ENCODE results near the gene POU2F1. TPM values are rescaled to one million over a fixed set of nuclear protein-coding genes. Genes with fewer than 3 reads are reported as not detected.

POU2F1 gene
- total and polyA plus RNA-seq, 2 experiments from 2014 or later = 38.8 to 66.1 TPM

DNA sequence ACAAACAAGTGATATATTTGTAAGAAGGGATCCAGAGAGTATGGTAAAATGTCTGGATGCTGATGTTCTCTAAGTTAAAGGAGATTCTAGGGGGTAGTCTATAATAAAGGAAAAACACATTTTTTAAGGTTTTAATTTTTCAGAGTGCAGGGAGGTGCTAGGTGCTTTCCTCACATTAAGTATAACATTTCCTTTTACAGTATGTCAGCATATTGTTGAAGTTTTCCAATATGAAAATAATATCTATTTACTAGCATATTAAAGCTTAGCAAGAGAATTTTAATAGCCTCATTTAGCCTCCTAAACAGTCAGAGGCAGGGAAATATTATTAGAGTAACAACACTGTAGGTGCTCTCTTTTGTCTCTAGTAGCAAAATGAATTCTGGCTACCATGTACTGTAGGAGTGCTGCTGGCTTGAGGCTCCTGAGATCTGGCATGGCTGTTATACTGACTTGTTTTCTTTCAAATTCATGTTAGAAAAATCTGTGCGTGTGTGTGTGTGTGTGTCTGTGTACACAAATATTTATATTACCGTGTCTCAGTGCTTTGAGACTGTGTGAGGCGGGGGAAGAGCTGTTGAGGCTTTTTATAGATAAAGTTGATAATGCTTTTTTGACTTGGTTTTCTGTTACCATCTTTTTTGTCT lies 71.0 kb downstream of the POU2F1 start:
- peaks cover 99% of the 10 kb centered on the region for H3K79me2 ChIP-seq (replicated peaks; ENCODE audit: insufficient read depth)
- ATAC-seq = no peak
- no peaks in the 10 kb centered on the region; the same call in 2 of the 3 replicates for H3K9me3 Mint-ChIP-seq

DNA sequence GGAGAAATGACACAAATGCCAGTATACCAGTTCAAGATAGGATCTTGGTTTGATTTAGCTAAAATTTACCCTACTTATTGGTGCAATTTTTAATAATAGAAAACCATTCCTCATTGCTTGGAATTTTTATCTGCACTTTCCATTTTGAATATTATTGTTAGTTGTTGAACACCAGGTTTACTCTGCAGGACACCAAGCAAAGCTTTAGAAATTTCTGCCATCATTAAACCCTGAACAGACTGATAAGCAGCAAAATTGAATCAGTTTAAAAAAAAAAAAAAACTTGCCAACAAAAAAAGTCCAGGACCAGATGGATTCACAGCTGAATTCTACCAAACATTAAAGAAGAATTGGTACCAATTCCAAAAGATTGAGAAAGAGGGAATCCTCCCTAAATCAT lies 71.5 kb downstream of the POU2F1 start:
- no peak overlapping the region for H3K27ac Mint-ChIP-seq
- H3K27me3 Mint-ChIP-seq (ENCODE audit: insufficient read depth, low read depth, poor library complexity) = no peaks in the 10 kb centered on the region
- H3K36me3 Mint-ChIP-seq (ENCODE audit: low read depth) = peaks cover 9% of the 10 kb centered on the region; the same call in 2 of the 3 replicates
- Histone ChIP-seq H3K36me3 (ENCODE audit: insufficient read depth) (no peaks in the 10 kb centered on the region), H3K4me2 (no peak overlapping the region), H3K4me3 (no peak overlapping the region), H3K27ac (ENCODE audit: low read depth) (no peak overlapping the region), H3K9me2 (ENCODE audit: insufficient read depth) (no peaks in the 10 kb centered on the region), H3K4me1 (ENCODE audit: insufficient read depth) (peaks cover 35% of the 10 kb centered on the region), H3K27me3 (ENCODE audit: insufficient read depth) (no peaks in the 10 kb centered on the region), H4K20me1 (replicated peaks; ENCODE audit: insufficient read depth) (peaks cover 29% of the 10 kb centered on the region), H3F3A (replicated peaks; ENCODE audit: low read depth) (no peaks in the 10 kb centered on the region), H3K79me2 (replicated peaks; ENCODE audit: insufficient read depth) (peaks cover 99% of the 10 kb centered on the region), H2AFZ (no peak overlapping the region)
- peaks cover 40% of the 10 kb centered on the region; the same call in 2 of the 3 replicates for H3K4me1 Mint-ChIP-seq
- DNase-seq (ENCODE audit: low spot score) (no peak), ATAC-seq (no peak)
- H3K4me3 Mint-ChIP-seq = no peak overlapping the region
- H3K9me3 Mint-ChIP-seq = no peaks in the 10 kb centered on the region; the same call in 2 of the 3 replicates
- no peak for TF ChIP-seq POLR2AphosphoS5 (IDR thresholded peaks at IDR 0.05; ENCODE audit: low read depth)
- TF ChIP-seq ZNF331 (CRISPR knock-in tag; IDR thresholded peaks at IDR 0.05; ENCODE audit: low read depth) = no peak
- no peak for TF ChIP-seq STAT1 (IDR thresholded peaks at IDR 0.05; ENCODE audit: unreplicated experiment)
- no peak for TF ChIP-seq JUNB (IDR thresholded peaks at IDR 0.05; ENCODE audit: unreplicated experiment)
- TF ChIP-seq, protein P1, sequence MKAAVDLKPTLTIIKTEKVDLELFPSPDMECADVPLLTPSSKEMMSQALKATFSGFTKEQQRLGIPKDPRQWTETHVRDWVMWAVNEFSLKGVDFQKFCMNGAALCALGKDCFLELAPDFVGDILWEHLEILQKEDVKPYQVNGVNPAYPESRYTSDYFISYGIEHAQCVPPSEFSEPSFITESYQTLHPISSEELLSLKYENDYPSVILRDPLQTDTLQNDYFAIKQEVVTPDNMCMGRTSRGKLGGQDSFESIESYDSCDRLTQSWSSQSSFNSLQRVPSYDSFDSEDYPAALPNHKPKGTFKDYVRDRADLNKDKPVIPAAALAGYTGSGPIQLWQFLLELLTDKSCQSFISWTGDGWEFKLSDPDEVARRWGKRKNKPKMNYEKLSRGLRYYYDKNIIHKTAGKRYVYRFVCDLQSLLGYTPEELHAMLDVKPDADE (IDR thresholded peaks at IDR 0.05) = no peak
- no peak for TF ChIP-seq EZH2phosphoT487 (IDR thresholded peaks at IDR 0.05; ENCODE audit: unreplicated experiment)
- TF ChIP-seq CREB1 (CRISPR knock-in tag; IDR thresholded peaks at IDR 0.05; ENCODE audit: low read depth) = no peak
- TF ChIP-seq EZH2 (IDR thresholded peaks at IDR 0.05; ENCODE audit: low read depth, unreplicated experiment) = no peak
- no peak for TF ChIP-seq ZNF462 (CRISPR knock-in tag; IDR thresholded peaks at IDR 0.05)
- TF ChIP-seq NANOG (IDR thresholded peaks at IDR 0.05; ENCODE audit: borderline replicate concordance) = no peak
- TF ChIP-seq ZNF114 (CRISPR knock-in tag; IDR thresholded peaks at IDR 0.05) = no peak
- TF ChIP-seq, protein P2, sequence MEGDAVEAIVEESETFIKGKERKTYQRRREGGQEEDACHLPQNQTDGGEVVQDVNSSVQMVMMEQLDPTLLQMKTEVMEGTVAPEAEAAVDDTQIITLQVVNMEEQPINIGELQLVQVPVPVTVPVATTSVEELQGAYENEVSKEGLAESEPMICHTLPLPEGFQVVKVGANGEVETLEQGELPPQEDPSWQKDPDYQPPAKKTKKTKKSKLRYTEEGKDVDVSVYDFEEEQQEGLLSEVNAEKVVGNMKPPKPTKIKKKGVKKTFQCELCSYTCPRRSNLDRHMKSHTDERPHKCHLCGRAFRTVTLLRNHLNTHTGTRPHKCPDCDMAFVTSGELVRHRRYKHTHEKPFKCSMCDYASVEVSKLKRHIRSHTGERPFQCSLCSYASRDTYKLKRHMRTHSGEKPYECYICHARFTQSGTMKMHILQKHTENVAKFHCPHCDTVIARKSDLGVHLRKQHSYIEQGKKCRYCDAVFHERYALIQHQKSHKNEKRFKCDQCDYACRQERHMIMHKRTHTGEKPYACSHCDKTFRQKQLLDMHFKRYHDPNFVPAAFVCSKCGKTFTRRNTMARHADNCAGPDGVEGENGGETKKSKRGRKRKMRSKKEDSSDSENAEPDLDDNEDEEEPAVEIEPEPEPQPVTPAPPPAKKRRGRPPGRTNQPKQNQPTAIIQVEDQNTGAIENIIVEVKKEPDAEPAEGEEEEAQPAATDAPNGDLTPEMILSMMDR (conservative IDR thresholded peaks at IDR 0.05; ENCODE audit: low read depth in 2 of 2) = no peak

More for the DNA sequence above, 71.0 kb downstream of the POU2F1 start:
- no peak overlapping the region for H3K4me3 Mint-ChIP-seq
- H3K27me3 Mint-ChIP-seq (ENCODE audit: insufficient read depth, low read depth, poor library complexity) = no peaks in the 10 kb centered on the region
- Histone ChIP-seq H3K27me3 (ENCODE audit: insufficient read depth) (no peaks in the 10 kb centered on the region), H3K9me2 (ENCODE audit: insufficient read depth) (no peaks in the 10 kb centered on the region), H3K4me2 (no peak overlapping the region), H3K4me1 (ENCODE audit: insufficient read depth) (peaks cover 35% of the 10 kb centered on the region), H3K36me3 (ENCODE audit: insufficient read depth) (no peaks in the 10 kb centered on the region), H3F3A (replicated peaks; ENCODE audit: low read depth) (no peaks in the 10 kb centered on the region), H2AFZ (no peak overlapping the region), H3K4me3 (no peak overlapping the region), H3K27ac (ENCODE audit: low read depth) (no peak overlapping the region), H4K20me1 (replicated peaks; ENCODE audit: insufficient read depth) (peaks cover 24% of the 10 kb centered on the region)
- no peak for DNase-seq (ENCODE audit: low spot score)
- H3K4me1 Mint-ChIP-seq = peaks cover 43% of the 10 kb centered on the region
- TF ChIP-seq EZH2 (IDR thresholded peaks at IDR 0.05; ENCODE audit: low read depth, unreplicated experiment) (no peak), STAT1 (IDR thresholded peaks at IDR 0.05; ENCODE audit: unreplicated experiment) (no peak), ZNF331 (CRISPR knock-in tag; IDR thresholded peaks at IDR 0.05; ENCODE audit: low read depth) (no peak), NANOG (IDR thresholded peaks at IDR 0.05; ENCODE audit: borderline replicate concordance) (no peak)
- peaks cover 9% of the 10 kb centered on the region; the same call in 2 of the 3 replicates for H3K36me3 Mint-ChIP-seq (ENCODE audit: low read depth)
- peak overlapping the region; percentile 5; the same call in 1 of the 2 replicates for H3K27ac Mint-ChIP-seq
